GM18498 (cell line): ENCODE data around the gene KLHL12.
"Not testable (repeated sequence)": the region's sequence is repeated elsewhere in the genome, so short reads cannot be mapped to it uniquely, and the experiment has no call there.

Experiments
- ATAC-seq: cut with Tn5 transposase; IDR thresholded peaks from one replicate; pipeline ENCODE4 v1.9.1; 2021; ENCODE audit warnings: mild to moderate bottlenecking, moderate library complexity; ENCODE audit not compliant: unreplicated experiment

Gene KLHL12

GRCh38 chr1:202952099-202952498 is 25.1 kb upstream of the KLHL12 start:
- no peak for ATAC-seq

- ATAC-seq, result no peak
These were observed 24.4 kb upstream of the KLHL12 start for GRCh38 chr1:202951437-202951836.

GRCh38 chr1:202945483-202945882 is 18.4 kb upstream of the KLHL12 start:
- no peak for ATAC-seq

- ATAC-seq, result no peak
These were observed 17.4 kb upstream of the KLHL12 start for GRCh38 chr1:202944438-202944921.

- no peak for ATAC-seq
These were observed 15.4 kb upstream of the KLHL12 start for GRCh38 chr1:202942426-202942825.

- no peak for ATAC-seq
These were observed 14.3 kb upstream of the KLHL12 start for GRCh38 chr1:202941372-202941771.

- no peak for ATAC-seq
These were observed 13.5 kb upstream of the KLHL12 start for GRCh38 chr1:202940561-202940960.

- no peak for ATAC-seq
These were observed 11.4 kb upstream of the KLHL12 start for GRCh38 chr1:202938287-202938925.

- not testable (repeated sequence) for ATAC-seq
These were observed 9.4 kb upstream of the KLHL12 start for GRCh38 chr1:202936409-202936808.

- ATAC-seq, result no peak
These were observed 8.8 kb upstream of the KLHL12 start for GRCh38 chr1:202935844-202936243.

GRCh38 chr1:202934755-202935154 is 7.7 kb upstream of the KLHL12 start:
- ATAC-seq, result no peak

- no peak for ATAC-seq
These were observed 5.4 kb upstream of the KLHL12 start for GRCh38 chr1:202932476-202932875.

- no peak for ATAC-seq
These were observed 3.5 kb downstream of the KLHL12 start for GRCh38 chr1:202923533-202923932.

- ATAC-seq, result no peak
These were observed 7.4 kb downstream of the KLHL12 start for GRCh38 chr1:202919615-202920014.

GRCh38 chr1:202915146-202915545 is 11.9 kb downstream of the KLHL12 start:
- ATAC-seq, result no peak

GRCh38 chr1:202912476-202912875 is 14.6 kb downstream of the KLHL12 start:
- ATAC-seq, result not testable (repeated sequence)

GRCh38 chr1:202909494-202909893 is 17.5 kb downstream of the KLHL12 start:
- ATAC-seq, result no peak

GRCh38 chr1:202908998-202909397 is 18.0 kb downstream of the KLHL12 start:
- ATAC-seq, result no peak

GRCh38 chr1:202905331-202905730 is 21.7 kb downstream of the KLHL12 start:
- no peak for ATAC-seq

- not testable (repeated sequence) for ATAC-seq
These were observed 23.2 kb downstream of the KLHL12 start for GRCh38 chr1:202903808-202904207.

- no peak for ATAC-seq
These were observed 25.5 kb downstream of the KLHL12 start for GRCh38 chr1:202901555-202901954.

GRCh38 chr1:202892501-202892900 is 34.5 kb downstream of the KLHL12 start:
- ATAC-seq, result no peak

- ATAC-seq, result no peak
These were observed 36.6 kb downstream of the KLHL12 start for GRCh38 chr1:202890392-202890791.
